ENCODE data around the gene FAM163B.
"Not testable (repeated sequence)": the region's sequence is repeated elsewhere in the genome, so short reads cannot be mapped to it uniquely, and the experiment has no call there.

The FAM163B gene

GRCh38 chr9:133569891-133570690, 39.1 kb downstream of the FAM163B start:
- DNase-seq (ENCODE audit: low read depth in 3 of 3), result no peak

GRCh38 chr9:133569121-133569785, 39.9 kb downstream of the FAM163B start:
- DNase-seq (ENCODE audit: low read depth in 3 of 3), result no peak

GRCh38 chr9:133568186-133568585, 41.0 kb downstream of the FAM163B start:
- no peak for DNase-seq (ENCODE audit: low read depth in 3 of 3)

GRCh38 chr9:133566817-133567216, 42.4 kb downstream of the FAM163B start:
- DNase-seq (ENCODE audit: low read depth in 3 of 3), result no peak

- DNase-seq (ENCODE audit: low read depth in 3 of 3), result no peak
Measured at GRCh38 chr9:133566382-133566781, 42.8 kb downstream of the FAM163B start.

GRCh38 chr9:133564451-133565116, 44.6 kb downstream of the FAM163B start:
- no peak for DNase-seq (ENCODE audit: low read depth in 3 of 3)

- not testable (repeated sequence) for DNase-seq (ENCODE audit: low read depth in 3 of 3)
Measured at GRCh38 chr9:133563814-133564213, 45.4 kb downstream of the FAM163B start.

- no peak for DNase-seq (ENCODE audit: low read depth in 3 of 3)
Measured at GRCh38 chr9:133563291-133563796, 45.8 kb downstream of the FAM163B start.

GRCh38 chr9:133562611-133563290, 46.4 kb downstream of the FAM163B start:
- no peak for DNase-seq (ENCODE audit: low read depth in 3 of 3)

GRCh38 chr9:133561976-133562554, 47.1 kb downstream of the FAM163B start:
- no peak for DNase-seq (ENCODE audit: low read depth in 3 of 3)

GRCh38 chr9:133560944-133561343, 48.2 kb downstream of the FAM163B start:
- no peak for DNase-seq (ENCODE audit: low read depth in 3 of 3)

GRCh38 chr9:133560311-133560710, 48.9 kb downstream of the FAM163B start:
- DNase-seq (ENCODE audit: low read depth in 3 of 3), result no peak

GRCh38 chr9:133558191-133559126, 50.7 kb downstream of the FAM163B start:
- peak in 1 of 3 experiments; percentile 15 for DNase-seq (ENCODE audit: low read depth in 3 of 3)

GRCh38 chr9:133557581-133557980, 51.6 kb downstream of the FAM163B start:
- no peak for DNase-seq (ENCODE audit: low read depth in 3 of 3)

- no peak for DNase-seq (ENCODE audit: low read depth in 3 of 3)
Measured at GRCh38 chr9:133556354-133556753, 52.8 kb downstream of the FAM163B start.

GRCh38 chr9:133554729-133555128, 54.5 kb downstream of the FAM163B start:
- no peak for DNase-seq (ENCODE audit: low read depth in 3 of 3)

GRCh38 chr9:133553973-133554713, 55.0 kb downstream of the FAM163B start:
- no peak for DNase-seq (ENCODE audit: low read depth in 3 of 3)

- no peak for DNase-seq (ENCODE audit: low read depth in 3 of 3)
Measured at GRCh38 chr9:133553123-133553522, 56.1 kb downstream of the FAM163B start.

GRCh38 chr9:133552236-133552635, 57.0 kb downstream of the FAM163B start:
- DNase-seq (ENCODE audit: low read depth in 3 of 3), result no peak

GRCh38 chr9:133551446-133551845, 57.7 kb downstream of the FAM163B start:
- DNase-seq (ENCODE audit: low read depth in 3 of 3), result no peak
